Stimulated activated CD8-positive, alpha-beta memory T cell treated with anti-CD3 and anti-CD28 coated beads, Interleukin-4, amount 100 ng/mL, for 24 hours (primary cell): ENCODE measurements around the gene SNX14.

ENCODE experiments used
- DNase-seq: peaks from one replicate; pipeline ENCODE4 v3.0.0-alpha.2; 2020; ENCODE audit warnings: low read depth

Gene SNX14

GRCh38 chr6:85462673-85463072, 131.0 kb downstream of the SNX14 start:
- DNase-seq, result no peak

GRCh38 chr6:85461798-85462170, 131.9 kb downstream of the SNX14 start:
- no peak for DNase-seq

- DNase-seq, result no peak
These were observed 132.5 kb downstream of the SNX14 start for GRCh38 chr6:85460921-85461797.

- DNase-seq, result no peak
These were observed 133.3 kb downstream of the SNX14 start for GRCh38 chr6:85460154-85460920.

- no peak for DNase-seq
These were observed 134.3 kb downstream of the SNX14 start for GRCh38 chr6:85459224-85459901.

- no peak for DNase-seq
These were observed 134.9 kb downstream of the SNX14 start for GRCh38 chr6:85458782-85459181.

- no peak for DNase-seq
These were observed 135.5 kb downstream of the SNX14 start for GRCh38 chr6:85458184-85458583.

- no peak for DNase-seq
These were observed 136.9 kb downstream of the SNX14 start for GRCh38 chr6:85456782-85457181.
